SK-N-SH treated with all-trans-retinoic acid at 6 μM for 48 hours (cell line): ENCODE results near the gene OR6J1.

Experiments used
- ATAC-seq: fragments of 200-7000 bp; cut with Tn5 transposase; 3 replicates; pipeline ENCODE4 v1.9.1; 2020; ENCODE audit warnings: mild to moderate bottlenecking, moderate library complexity
- ARNTL ChIP-seq: fragments of 450-650 bp; formaldehyde crosslinking; IDR thresholded peaks from 2 replicates; pipeline ENCODE4 v1.5.0; 2020; ENCODE audit warnings: low read depth, mild to moderate bottlenecking, moderate library complexity, borderline replicate concordance
- BACH2 ChIP-seq: fragments of 250-450 bp; sonication (Bioruptor Pico); IDR thresholded peaks from 2 replicates; pipeline ENCODE4 v1.9.0; 2021; ENCODE audit warnings: mild to moderate bottlenecking, borderline replicate concordance
- CREB5 ChIP-seq: fragments of 250-450 bp; sonication (Bioruptor Pico); IDR thresholded peaks from 2 replicates; pipeline ENCODE4 v1.5.1; 2020; ENCODE audit warnings: low read depth, mild to moderate bottlenecking, moderate library complexity
- CSDC2 ChIP-seq: fragments of 250-450 bp; sonication (Bioruptor Pico); IDR thresholded peaks from 2 replicates; pipeline ENCODE4 v1.5.0; 2020; ENCODE audit warnings: mild to moderate bottlenecking, moderate library complexity
- CSRNP3 ChIP-seq: fragments of 250-450 bp; sonication (Bioruptor Pico); IDR thresholded peaks from 2 replicates; pipeline ENCODE4 v1.5.1; 2021; ENCODE audit warnings: mild to moderate bottlenecking, moderate library complexity
- ESRRG ChIP-seq: fragments of 250-450 bp; sonication (Bioruptor Pico); IDR thresholded peaks from 2 replicates; pipeline ENCODE4 v1.6.1; 2021; ENCODE audit warnings: mild to moderate bottlenecking
- GLIS3 ChIP-seq: fragments of 250-450 bp; sonication (Bioruptor Pico); IDR thresholded peaks from 2 replicates; pipeline ENCODE4 v1.5.0; 2020; ENCODE audit warnings: mild to moderate bottlenecking, moderate library complexity
- ISL1 ChIP-seq: fragments of 250-450 bp; sonication (Bioruptor Pico); IDR thresholded peaks from 2 replicates; pipeline ENCODE4 v2.1.2; 2022; ENCODE audit warnings: mild to moderate bottlenecking, moderate library complexity
- OSR1 ChIP-seq: fragments of 250-450 bp; sonication (Bioruptor Pico); IDR thresholded peaks from 2 replicates; pipeline ENCODE4 v1.8.0; 2022; ENCODE audit warnings: moderate library complexity, mild to moderate bottlenecking, inconsistent platforms
- PATZ1 ChIP-seq: fragments of 250-450 bp; sonication (Bioruptor Pico); IDR thresholded peaks from 2 replicates; pipeline ENCODE4 v1.8.0; 2020; ENCODE audit warnings: mild to moderate bottlenecking, moderate library complexity, borderline replicate concordance
- POU6F1 ChIP-seq: fragments of 250-450 bp; sonication (Bioruptor Pico); IDR thresholded peaks from 2 replicates; pipeline ENCODE4 v1.8.0; 2021; ENCODE audit warnings: low read depth, mild to moderate bottlenecking, moderate library complexity, borderline replicate concordance
- PPARA ChIP-seq: fragments of 250-450 bp; sonication (Bioruptor Pico); IDR thresholded peaks from 2 replicates; pipeline ENCODE4 v1.5.0; 2020; ENCODE audit warnings: mild to moderate bottlenecking, borderline replicate concordance
- RARB ChIP-seq: fragments of 250-450 bp; sonication (Bioruptor Pico); IDR thresholded peaks from 2 replicates; pipeline ENCODE4 v1.8.0; 2021; ENCODE audit warnings: mild to moderate bottlenecking, moderate library complexity
- SNAI2 ChIP-seq: fragments of 250-450 bp; sonication (Bioruptor Pico); IDR thresholded peaks from 2 replicates; pipeline ENCODE4 v1.5.0; 2020; ENCODE audit warnings: mild to moderate bottlenecking, moderate library complexity
- TCF4 ChIP-seq: fragments of 250-450 bp; sonication (Bioruptor Pico); IDR thresholded peaks from 2 replicates; pipeline ENCODE4 v1.8.0; 2021; ENCODE audit warnings: mild to moderate bottlenecking, moderate library complexity, borderline replicate concordance
- TOX ChIP-seq: fragments of 250-450 bp; sonication (Bioruptor Pico); IDR thresholded peaks from 2 replicates; pipeline ENCODE4 v1.8.0; 2021; ENCODE audit warnings: mild to moderate bottlenecking, moderate library complexity, borderline replicate concordance
- ZFP3 ChIP-seq: fragments of 250-450 bp; sonication (Bioruptor Pico); IDR thresholded peaks from 2 replicates; pipeline ENCODE4 v1.5.0; 2020; ENCODE audit warnings: mild to moderate bottlenecking, moderate library complexity
- ZFP30 ChIP-seq: fragments of 450-650 bp; formaldehyde crosslinking; IDR thresholded peaks from 2 replicates; pipeline ENCODE4 v1.5.0; 2022; ENCODE audit warnings: mild to moderate bottlenecking, moderate library complexity
- ZNF565 ChIP-seq: fragments of 450-650 bp; formaldehyde crosslinking; conservative IDR thresholded peaks from 2 replicates; pipeline ENCODE4 v1.5.0; 2020; ENCODE audit warnings: low read depth, mild to moderate bottlenecking, moderate library complexity
- ZNF70 ChIP-seq: fragments of 450-650 bp; formaldehyde crosslinking; IDR thresholded peaks from 2 replicates; pipeline ENCODE4 v1.5.0; 2020; ENCODE audit warnings: mild to moderate bottlenecking, moderate library complexity

The OR6J1 gene

GRCh38 chr14:22599349-22599748 is 44.8 kb downstream of the OR6J1 start:
- no peak for ATAC-seq
- TF ChIP-seq CREB5 (CRISPR knock-in tag): no peak
- TF ChIP-seq GLIS3 (CRISPR knock-in tag): no peak
- no peak for TF ChIP-seq POU6F1 (CRISPR knock-in tag)
- no peak for TF ChIP-seq ZFP30 (CRISPR knock-in tag)
- TF ChIP-seq SNAI2: no peak
- TF ChIP-seq ZNF70: no peak
- no peak for TF ChIP-seq OSR1 (CRISPR knock-in tag)
- TF ChIP-seq CSRNP3 (CRISPR knock-in tag): no peak
- TF ChIP-seq PPARA (CRISPR knock-in tag): no peak
- no peak for TF ChIP-seq BACH2 (CRISPR knock-in tag)
- no peak for TF ChIP-seq PATZ1
- no peak for TF ChIP-seq RARB
- TF ChIP-seq ESRRG (CRISPR knock-in tag): no peak
- TF ChIP-seq, all 23 proteins: peak for 0

- TF ChIP-seq ZNF565 (CRISPR knock-in tag) (no peak), PATZ1 (no peak), ZFP3 (CRISPR knock-in tag) (no peak), TCF4 (no peak), POU6F1 (CRISPR knock-in tag) (no peak), ZNF70 (no peak), ISL1 (CRISPR knock-in tag) (no peak), CREB5 (CRISPR knock-in tag) (no peak), CSDC2 (no peak), ARNTL (CRISPR knock-in tag) (no peak), TOX (no peak), OSR1 (CRISPR knock-in tag) (no peak)
- peak; percentile 75 for ATAC-seq
Observed at GRCh38 chr14:22598896-22599244, 45.3 kb downstream of the OR6J1 start.
